HCT116 (cell line): Measurements from ENCODE around the gene CACNA1G. TPM values are rescaled to one million over a fixed set of nuclear protein-coding genes. Genes with fewer than 3 reads are reported as not detected.

Experiments
- ATAC-seq: fragments of 200-7000 bp; cut with Tn5 transposase; 2 replicates; pipeline ENCODE4 v1.9.1; 2020; ENCODE audit warnings: mild to moderate bottlenecking, moderate library complexity
- BruUV-seq: library from RNA; stranded (reverse); fragments of 400-500 nt; replicated peaks from 2 replicates; lab custom pipeline; 2021; lab: Mats Ljungman, UMichigan
- CTCF ChIA-PET: fragments of 300-600 bp; sonication (Branson Sonifier 250); formaldehyde crosslinking; loops from one replicate; lab custom pipeline; 2021; ENCODE audit warnings: antibody characterized with exemption; lab: Charles Lee
- POLR2A ChIA-PET: fragments of 300-600, 350-600 bp; sonication (Branson Sonifier 250); formaldehyde crosslinking; loops from one replicate; lab custom pipeline; 2021; ENCODE audit warnings: antibody characterized with exemption; lab: Charles Lee
- RAD21 ChIA-PET, 2 experiments: fragments of 300-600 bp; sonication (Branson Sonifier 250); formaldehyde crosslinking; loops; one replicate each; lab custom pipeline; 2023; ENCODE audit warnings: low total read pairs in 2 of 2; ENCODE audit not compliant: uncharacterized antibody in 2 of 2, unreplicated experiment in 2 of 2, low non-redundant PET in 1 of 2; lab: Charles Lee
- DNase-seq: peaks from one replicate; pipeline ENCODE4 v3.0.0-alpha.2; 2010; ENCODE audit warnings: low read depth, low spot score
- H2AFZ ChIP-seq: fragments of 200-600 bp; shearing (Covaris generic), sonication (generic); 2 replicates; pipeline ENCODE4 v1.6.1; 2017; ENCODE audit warnings: low read depth, mixed run types, mixed read lengths, antibody characterized with exemption, low read length; ENCODE audit not compliant: poor library complexity, severe bottlenecking
- H3K27ac ChIP-seq: 2 replicates; pipeline ENCODE4 v1.5.1; 2012; ENCODE audit warnings: low read depth, low read length
- H3K27me3 ChIP-seq: fragments of 200-600 bp; sonication (generic); 2 replicates; pipeline ENCODE4 v1.6.1; 2016; ENCODE audit warnings: mixed run types, low read length, mixed read lengths; ENCODE audit not compliant: insufficient read depth
- H3K36me3 ChIP-seq, 2 experiments: fragments of 200-500 bp in 1 of 2; fragments of 200-600 bp in 1 of 2; sonication (Bioruptor generic) in 1 of 2; sonication (generic) in 1 of 2; 2 replicates each; pipeline versions ENCODE4 v1.5.1 to v1.6.1; 2014 to 2016; ENCODE audit warnings: low read length in 2 of 2, inconsistent platforms in 1 of 2, mixed read lengths in 1 of 2, mixed run types in 1 of 2; ENCODE audit not compliant: insufficient read depth in 2 of 2, control insufficient read depth in 1 of 2
- H3K4me1 ChIP-seq, 2 experiments: fragments of 200-600 bp in 1 of 2; sonication (generic) in 1 of 2; 2 replicates each; pipeline versions ENCODE4 v1.5.1 to v1.6.1; 2012 to 2017; ENCODE audit warnings: low read length in 2 of 2, inconsistent platforms in 1 of 2, mild to moderate bottlenecking in 1 of 2, mixed read lengths in 1 of 2, mixed run types in 1 of 2, moderate library complexity in 1 of 2; ENCODE audit not compliant: insufficient read depth in 2 of 2, control insufficient read depth in 1 of 2
- H3K4me2 ChIP-seq: fragments of 200-600 bp; sonication (generic); 2 replicates; pipeline ENCODE4 v1.6.1; 2017; ENCODE audit warnings: mixed run types, low read length, mixed read lengths
- H3K4me3 ChIP-seq, 2 experiments: fragments of 200-600 bp in 1 of 2; sonication (generic) in 1 of 2; replicated peaks in 1 of 2; 2 replicates each; pipeline ENCODE4 v1.5.1; 2011 to 2016; ENCODE audit warnings: low read length in 2 of 2, control low read depth in 1 of 2, low read depth in 1 of 2, mild to moderate bottlenecking in 1 of 2, mixed read lengths in 1 of 2, mixed run types in 1 of 2
- H3K79me2 ChIP-seq: fragments of 200-600 bp; sonication (generic); 2 replicates; pipeline ENCODE4 v1.6.1; 2017; ENCODE audit warnings: mild to moderate bottlenecking, mixed run types, low read length, moderate library complexity, mixed read lengths; ENCODE audit not compliant: insufficient read depth
- H3K9ac ChIP-seq: fragments of 200-600 bp; sonication (generic); 2 replicates; pipeline ENCODE4 v1.6.1; 2016; ENCODE audit warnings: low read length, mixed read lengths
- H3K9me2 ChIP-seq: fragments of 200-600 bp; sonication (generic), shearing (Covaris generic); 2 replicates; pipeline ENCODE4 v1.6.1; 2017; ENCODE audit warnings: mixed run types, mild to moderate bottlenecking, moderate library complexity; ENCODE audit not compliant: insufficient read depth
- H3K9me3 ChIP-seq, 2 experiments: fragments of 200-500 bp in 1 of 2; fragments of 200-600 bp in 1 of 2; sonication (Bioruptor generic) in 1 of 2; sonication (generic) in 1 of 2; 2 replicates each; pipeline ENCODE4 v1.6.1; 2014 to 2017; ENCODE audit warnings: low read length in 2 of 2, mixed read lengths in 2 of 2, inconsistent platforms in 1 of 2, low read depth in 1 of 2, mild to moderate bottlenecking in 1 of 2, mixed run types in 1 of 2, moderate library complexity in 1 of 2; ENCODE audit not compliant: control insufficient read depth in 1 of 2, insufficient read depth in 1 of 2
- H4K20me1 ChIP-seq: fragments of 200-600 bp; sonication (generic), shearing (Covaris generic); 2 replicates; pipeline ENCODE4 v1.6.1; 2017; ENCODE audit warnings: mixed run types, mild to moderate bottlenecking, moderate library complexity; ENCODE audit not compliant: insufficient read depth
- CEBPB ChIP-seq: IDR thresholded peaks from 2 replicates; pipeline ENCODE4 v1.6.1; 2012; ENCODE audit warnings: low read depth
- CTCF ChIP-seq, 3 experiments: fragments of 200-600 bp in 1 of 3; sonication (generic) in 1 of 3; IDR thresholded peaks in 2 of 3; conservative IDR thresholded peaks in 1 of 3; 2 replicates each; pipeline ENCODE4 v1.5.1; 2012 to 2017; ENCODE audit warnings: low read depth in 2 of 3, low read length in 2 of 3, antibody characterized with exemption in 1 of 3, borderline replicate concordance in 1 of 3, control low read depth in 1 of 3, mild to moderate bottlenecking in 1 of 3, mixed read lengths in 1 of 3, mixed run types in 1 of 3, moderate library complexity in 1 of 3; ENCODE audit not compliant: insufficient read depth in 1 of 3
- ELF1 ChIP-seq: IDR thresholded peaks from 2 replicates; pipeline ENCODE4 v1.6.1; 2012; ENCODE audit warnings: low read depth, borderline replicate concordance
- EZH2 ChIP-seq: fragments of 200-600 bp; sonication (generic); IDR thresholded peaks from 2 replicates; pipeline ENCODE4 v1.6.1; 2017; ENCODE audit warnings: antibody characterized with exemption, mixed run types
- POLR2A ChIP-seq: IDR thresholded peaks from 2 replicates; pipeline ENCODE4 v1.7.0; 2011; ENCODE audit warnings: borderline replicate concordance; ENCODE audit not compliant: insufficient read depth, insufficient read length; ENCODE audit errors: extremely low read depth
- REST ChIP-seq: IDR thresholded peaks from 2 replicates; pipeline ENCODE4 v1.6.1; 2012; ENCODE audit warnings: low read depth
- SIN3A ChIP-seq: IDR thresholded peaks from 2 replicates; pipeline ENCODE4 v1.6.1; 2012; ENCODE audit warnings: low read depth
- SRF ChIP-seq: IDR thresholded peaks from 2 replicates; pipeline ENCODE4 v1.6.1; 2012; ENCODE audit warnings: low read depth
- TCF7L2 ChIP-seq: IDR thresholded peaks from 2 replicates; pipeline ENCODE4 v1.7.0; 2011; ENCODE audit warnings: borderline replicate concordance, inconsistent platforms; ENCODE audit not compliant: insufficient read depth, insufficient read length; ENCODE audit errors: extremely low read depth
- YY1 ChIP-seq: IDR thresholded peaks from 2 replicates; pipeline ENCODE4 v1.6.1; 2011; ENCODE audit warnings: low read length, low read depth, moderate library complexity, mild to moderate bottlenecking; ENCODE audit not compliant: insufficient replicate concordance; ENCODE audit errors: extremely low read depth
- ZFX ChIP-seq: fragments of 450-650 bp; IDR thresholded peaks from 2 replicates; pipeline ENCODE4 v1.6.1; 2017
- ZNF274 ChIP-seq: fragments of 200-500 bp; sonication (Bioruptor generic); IDR thresholded peaks from 2 replicates; pipeline ENCODE4 v1.6.1; 2014; ENCODE audit warnings: mild to moderate bottlenecking, low read depth, low read length, inconsistent platforms
- intact Hi-C: fragments of 100-400 bp; cut with micrococcal nuclease; formaldehyde crosslinking; loops from 2 replicates; pipeline ENCODE4 v1.10.0; 2022
- total RNA-seq: library from RNA; stranded (reverse); gene quantifications from one replicate; pipeline ENCODE4 v1.2.1, GENCODE V29; 2021; ENCODE audit not compliant: unreplicated experiment

CACNA1G gene
- total RNA-seq, 1 experiment from 2014 or later: 3.4 TPM

- no peaks in the 10 kb centered on the region for H3K9me2 ChIP-seq
- H3K4me3 ChIP-seq: no peak overlapping the region
- intact Hi-C loops: no loop called here
- ATAC-seq: no peak
- no peak overlapping the region for H2AFZ ChIP-seq
- H3K79me2 ChIP-seq: no peaks in the 10 kb centered on the region
- H3K4me1 ChIP-seq: no peaks in the 10 kb centered on the region
- H3K36me3 ChIP-seq: no peaks in the 10 kb centered on the region
- no peak for DNase-seq
- no peak for TF ChIP-seq REST
- TF ChIP-seq ZNF274: no peak
- no peak for TF ChIP-seq TCF7L2
- TF ChIP-seq ZFX: no peak
- TF ChIP-seq POLR2A: no peak
- CTCF ChIA-PET: no interaction called here
- no peaks in the 10 kb centered on the region for H3K9me3 ChIP-seq
- no TSS peak for BruUV-seq
- RAD21 ChIA-PET: interaction anchor here in 1 of 2 experiments (0.6 kb wide), 1 partner anchor 133 kb away, joined by 3 read pairs; no protein-coding TSS in a partner anchor
- POLR2A ChIA-PET: no interaction called here
- H3K9ac ChIP-seq: no peak overlapping the region
- H3K27ac ChIP-seq: no peak overlapping the region
- H3K4me2 ChIP-seq: no peak overlapping the region
- no peaks in the 10 kb centered on the region for H3K27me3 ChIP-seq
- no peaks in the 10 kb centered on the region for H4K20me1 ChIP-seq
Observed at GRCh38 chr17:50571681-50572080, 11.2 kb downstream of the CACNA1G start.

GRCh38 chr17:50572541-50572940 is 12.0 kb downstream of the CACNA1G start:
- CTCF ChIA-PET: no interaction called here
- H3K4me2 ChIP-seq: no peak overlapping the region
- H3K27ac ChIP-seq: no peak overlapping the region
- DNase-seq (no peak), ATAC-seq (no peak)
- H3K4me1 ChIP-seq: no peaks in the 10 kb centered on the region
- RAD21 ChIA-PET: no interaction called here
- no peaks in the 10 kb centered on the region for H3K9me3 ChIP-seq
- no peak overlapping the region for H2AFZ ChIP-seq
- no peaks in the 10 kb centered on the region for H4K20me1 ChIP-seq
- no peaks in the 10 kb centered on the region for H3K36me3 ChIP-seq
- no peak overlapping the region for H3K9ac ChIP-seq
- H3K79me2 ChIP-seq: no peaks in the 10 kb centered on the region
- BruUV-seq: no TSS peak
- POLR2A ChIA-PET: no interaction called here
- intact Hi-C loops: no loop called here
- no peaks in the 10 kb centered on the region for H3K9me2 ChIP-seq
- no peaks in the 10 kb centered on the region for H3K27me3 ChIP-seq
- no peak overlapping the region for H3K4me3 ChIP-seq
- TF ChIP-seq CTCF (IDR thresholded peaks at IDR 0.05 in 2 of 3, conservative IDR thresholded peaks at IDR 0.05 in 1 of 3; ENCODE audit: borderline replicate concordance in 1 of 3, insufficient read depth in 1 of 3, low read depth in 2 of 3, low read length in 2 of 3): no peak
- TF ChIP-seq CEBPB: no peak
- no peak for TF ChIP-seq SRF
- TF ChIP-seq SIN3A: no peak
- no peak for TF ChIP-seq ELF1
- TF ChIP-seq YY1: no peak
- no peak for TF ChIP-seq REST
- TF ChIP-seq EZH2: no peak
